Stimulated activated CD4-positive, alpha-beta T cell treated with anti-CD3 and anti-CD28 coated beads, Interleukin-15, amount 100 ng/mL, for 24 hours (primary cell): Measurements from ENCODE around the gene CA7.
"Not testable (repeated sequence)": the region's sequence is repeated elsewhere in the genome, so short reads cannot be mapped to it uniquely, and the experiment has no call there.

Source experiments
- DNase-seq: peaks from one replicate; pipeline ENCODE4 v3.0.0-alpha.2; 2020

CA7 gene

DNA sequence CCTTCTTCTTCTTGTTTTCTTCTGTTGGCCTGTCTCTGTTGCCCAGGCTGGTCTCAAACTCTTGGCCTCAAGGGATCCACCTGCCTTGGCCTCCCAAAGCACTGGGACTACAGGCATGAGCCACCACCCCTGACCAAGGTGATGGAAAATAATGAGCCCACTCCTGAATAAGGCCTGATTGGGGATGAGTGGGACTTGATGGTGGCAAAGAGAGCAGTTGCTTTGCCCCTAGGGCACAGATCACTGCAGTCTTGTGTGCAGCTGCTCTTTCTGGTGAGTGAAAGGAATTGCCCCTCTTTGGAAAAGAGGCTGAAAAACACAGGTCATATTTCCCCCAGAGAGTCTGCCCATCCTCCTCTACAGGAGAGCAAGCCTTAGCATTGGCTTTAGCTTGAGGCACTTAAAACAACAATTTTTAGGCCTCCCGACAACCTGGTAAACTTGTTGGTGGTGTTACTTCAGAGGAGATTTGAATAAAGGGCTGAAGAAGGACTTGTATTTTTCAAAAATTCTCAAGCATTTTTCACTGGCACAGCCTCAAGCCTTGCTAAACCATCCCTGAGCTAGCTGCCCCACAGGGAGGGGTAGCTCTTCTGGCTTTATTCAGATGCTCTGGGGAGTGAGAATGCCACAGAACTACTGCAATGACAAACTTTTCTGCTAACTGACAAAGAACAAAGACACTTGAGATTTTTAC, 30.0 kb downstream of the CA7 start:
- peak; percentile 19 for DNase-seq

DNA sequence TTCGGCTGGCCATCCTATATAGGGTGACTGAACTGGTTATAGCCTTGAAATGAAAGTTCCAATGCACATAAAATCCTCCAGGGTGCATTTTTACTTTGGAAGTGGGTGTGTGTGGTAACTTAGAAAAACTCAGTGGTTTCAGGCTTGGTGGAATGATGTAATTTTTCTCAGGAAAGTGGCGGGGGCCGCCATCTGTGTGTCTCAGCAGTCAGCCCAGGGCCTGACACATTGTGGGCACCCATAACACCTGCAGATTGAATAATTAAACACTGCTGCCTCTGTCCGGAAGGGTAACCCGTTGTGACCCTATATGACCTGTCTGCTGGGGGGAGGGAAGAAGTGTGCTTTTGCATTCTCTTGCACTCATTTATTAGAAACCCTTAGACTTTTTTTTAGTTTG, 33.9 kb downstream of the CA7 start:
- peak; percentile 85 for DNase-seq

DNA sequence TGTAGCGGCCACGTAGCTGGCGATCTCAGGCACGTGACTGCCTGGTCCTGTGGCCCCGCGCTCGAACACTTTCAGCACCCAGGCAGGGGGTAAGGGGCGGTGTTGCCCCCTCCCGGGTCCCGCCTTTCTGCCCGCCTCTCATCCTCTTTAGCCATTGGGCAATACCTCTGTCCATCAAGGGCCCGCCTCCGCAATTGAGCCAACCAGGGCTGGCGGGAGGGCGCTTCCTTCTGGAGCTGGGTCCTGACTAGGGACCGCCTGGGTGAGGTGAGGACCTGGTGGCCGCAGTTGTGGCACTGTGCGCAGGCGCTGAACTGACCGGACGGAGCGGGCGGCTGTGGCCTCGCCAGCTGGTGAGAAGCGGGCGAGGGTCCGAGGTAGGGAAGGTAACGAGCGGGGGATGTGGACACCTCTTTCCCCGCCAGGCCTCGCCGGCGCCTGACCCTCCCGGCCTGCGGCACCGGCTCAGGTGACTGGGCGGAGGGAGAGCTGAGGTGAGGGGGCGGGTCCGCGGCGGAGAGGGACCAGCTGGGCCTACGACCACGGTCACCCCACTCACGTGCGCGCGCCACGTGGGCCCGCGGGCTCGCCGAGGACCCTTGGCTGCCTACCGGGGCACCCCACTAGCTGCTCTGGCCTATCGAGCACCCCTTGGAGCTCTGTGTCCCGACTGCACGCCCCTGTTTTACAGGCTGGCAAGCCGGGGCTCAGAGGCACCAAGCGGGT, 36.2 kb downstream of the CA7 start, which contains the start of gene PDP2:
PDP2 (plus strand) TSS at position 228 of the 726 bp plus-strand sequence. CDS start 3,770 bp downstream, outside the sequence.
- DNase-seq = peak; percentile 96

DNA sequence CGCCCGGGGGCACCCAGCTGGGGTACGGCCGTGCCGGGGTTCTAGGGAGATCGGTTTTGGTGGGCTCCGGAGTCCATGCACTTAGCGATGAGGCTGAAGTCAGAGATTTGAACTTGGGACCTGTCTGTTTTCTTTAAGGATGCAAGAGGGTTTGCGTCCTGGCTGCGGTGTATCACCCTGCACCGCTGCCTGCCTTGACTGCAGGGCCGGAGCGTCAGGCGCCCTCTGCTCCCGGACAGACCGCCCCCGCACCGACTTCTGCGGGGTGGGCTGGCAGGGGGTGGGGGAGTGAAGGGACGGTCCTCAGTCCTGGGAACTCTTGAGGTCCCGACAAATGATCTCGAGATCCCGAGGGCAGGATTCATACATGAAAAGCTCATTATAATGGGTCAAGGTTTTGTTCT, 36.8 kb downstream of the CA7 start:
- DNase-seq = peak; percentile 35

DNA sequence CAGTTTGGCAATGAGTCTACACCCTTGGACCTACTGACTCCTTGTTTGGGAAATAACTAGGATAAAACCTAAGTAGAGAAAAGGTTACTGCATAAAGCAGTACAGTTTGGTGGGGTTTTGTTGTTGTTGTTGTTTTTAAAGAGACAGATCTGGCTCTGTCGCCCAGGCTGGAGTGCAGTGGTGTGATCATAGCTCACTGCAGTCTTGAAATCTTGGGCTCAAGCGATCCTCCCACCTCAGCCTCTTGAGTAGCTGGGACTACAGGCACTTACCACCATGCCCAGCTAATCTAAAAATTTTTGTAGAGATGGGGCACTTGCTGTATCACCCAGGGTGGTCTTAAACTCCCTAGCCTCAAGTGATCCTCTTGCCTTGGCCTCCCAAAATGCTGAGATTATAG, 37.3 kb downstream of the CA7 start:
- no peak for DNase-seq

DNA sequence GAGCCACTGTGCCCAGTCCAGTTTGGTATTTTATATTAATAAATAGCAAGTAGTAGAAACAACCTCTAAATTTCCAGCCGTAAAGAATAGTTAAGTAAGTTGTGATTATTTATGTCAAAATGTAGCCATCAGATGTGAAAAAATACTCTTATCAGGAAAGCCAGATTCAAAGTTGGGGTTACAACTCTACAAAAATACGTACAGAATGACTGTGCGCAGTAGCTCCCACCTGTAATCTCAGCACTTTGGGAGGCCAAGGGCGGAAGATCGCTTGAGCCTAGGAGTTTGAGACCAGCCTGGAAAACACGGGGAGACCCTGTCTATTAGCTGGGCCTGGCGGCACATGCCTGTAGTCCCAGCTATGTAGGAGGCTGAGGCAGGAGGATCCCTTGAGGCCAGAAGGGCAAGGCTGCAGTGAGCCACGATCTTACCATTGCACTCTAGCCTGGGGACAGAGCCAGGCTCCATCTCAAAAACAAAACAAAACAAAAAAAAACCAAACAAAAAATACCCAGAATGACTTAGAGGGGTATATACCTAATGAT, 37.8 kb downstream of the CA7 start:
- DNase-seq = no peak

DNA sequence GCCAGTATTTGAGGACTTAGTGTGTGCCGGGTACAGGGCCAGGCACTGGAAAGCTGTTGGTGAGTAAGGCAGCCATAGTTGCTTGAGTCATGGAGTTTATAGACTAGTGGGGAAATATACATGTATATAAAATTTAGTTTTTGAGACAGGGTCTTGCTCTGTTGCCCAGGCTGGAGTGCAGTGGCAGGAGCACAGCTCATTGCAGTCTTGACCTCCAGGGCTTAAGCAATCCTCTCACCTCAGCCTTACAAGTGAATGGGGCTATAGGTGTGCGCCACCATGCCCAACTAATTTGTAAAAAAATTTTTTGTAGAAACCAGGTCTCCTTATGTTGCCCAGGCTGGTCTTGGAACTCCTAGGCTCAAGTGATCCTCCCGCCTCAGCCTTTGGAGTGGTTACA, 38.5 kb downstream of the CA7 start:
- no peak for DNase-seq

DNA sequence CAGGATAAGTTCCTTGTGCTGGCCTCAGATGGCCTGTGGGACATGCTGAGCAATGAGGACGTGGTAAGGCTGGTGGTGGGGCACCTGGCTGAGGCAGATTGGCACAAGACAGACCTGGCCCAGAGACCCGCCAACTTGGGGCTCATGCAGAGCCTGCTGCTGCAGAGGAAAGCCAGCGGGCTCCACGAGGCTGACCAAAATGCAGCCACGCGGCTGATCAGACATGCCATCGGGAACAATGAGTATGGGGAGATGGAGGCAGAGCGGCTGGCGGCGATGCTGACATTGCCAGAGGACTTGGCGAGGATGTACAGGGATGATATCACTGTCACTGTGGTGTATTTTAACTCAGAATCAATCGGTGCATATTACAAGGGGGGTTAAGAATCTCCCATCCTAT, 41.3 kb downstream of the CA7 start:
- DNase-seq = no peak

DNA sequence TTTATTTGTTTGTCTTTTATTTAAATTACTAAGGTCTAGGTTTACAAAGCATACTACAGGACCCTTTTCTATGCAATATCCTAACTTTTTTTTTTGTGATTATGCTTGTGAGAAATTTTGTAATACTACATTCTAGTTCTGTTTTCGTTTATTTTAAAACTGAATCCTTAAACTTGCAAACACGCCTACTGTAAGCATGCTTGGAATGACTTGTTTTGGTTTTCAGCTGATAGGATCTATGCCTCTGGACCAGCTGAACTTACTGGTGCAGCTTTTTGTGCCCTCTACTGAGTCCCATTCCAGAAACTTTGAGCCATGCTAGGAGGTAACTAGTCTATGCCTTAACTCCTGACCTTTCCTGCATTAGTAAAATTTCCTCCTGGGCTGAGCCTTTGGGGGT, 42.1 kb downstream of the CA7 start:
- DNase-seq = no peak

DNA sequence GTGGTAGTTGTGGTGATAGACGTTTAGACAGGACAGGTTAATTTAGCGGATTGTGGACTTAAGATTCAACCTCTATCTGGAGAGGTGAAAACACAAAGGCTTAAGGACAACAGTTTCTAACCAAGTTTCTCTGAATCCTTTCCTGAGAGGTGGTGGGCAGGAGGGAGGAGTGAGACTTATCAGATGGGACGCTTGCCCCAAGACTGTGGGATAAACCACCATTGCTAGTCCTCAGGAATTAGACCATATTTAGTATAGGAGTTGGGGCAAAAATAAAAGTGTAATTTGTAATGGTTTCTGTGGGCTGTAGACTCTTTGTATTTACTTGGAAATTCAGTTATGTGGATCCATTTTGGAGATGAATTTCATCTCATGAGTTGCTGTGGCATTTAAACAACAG, 42.7 kb downstream of the CA7 start:
- DNase-seq = no peak

DNA sequence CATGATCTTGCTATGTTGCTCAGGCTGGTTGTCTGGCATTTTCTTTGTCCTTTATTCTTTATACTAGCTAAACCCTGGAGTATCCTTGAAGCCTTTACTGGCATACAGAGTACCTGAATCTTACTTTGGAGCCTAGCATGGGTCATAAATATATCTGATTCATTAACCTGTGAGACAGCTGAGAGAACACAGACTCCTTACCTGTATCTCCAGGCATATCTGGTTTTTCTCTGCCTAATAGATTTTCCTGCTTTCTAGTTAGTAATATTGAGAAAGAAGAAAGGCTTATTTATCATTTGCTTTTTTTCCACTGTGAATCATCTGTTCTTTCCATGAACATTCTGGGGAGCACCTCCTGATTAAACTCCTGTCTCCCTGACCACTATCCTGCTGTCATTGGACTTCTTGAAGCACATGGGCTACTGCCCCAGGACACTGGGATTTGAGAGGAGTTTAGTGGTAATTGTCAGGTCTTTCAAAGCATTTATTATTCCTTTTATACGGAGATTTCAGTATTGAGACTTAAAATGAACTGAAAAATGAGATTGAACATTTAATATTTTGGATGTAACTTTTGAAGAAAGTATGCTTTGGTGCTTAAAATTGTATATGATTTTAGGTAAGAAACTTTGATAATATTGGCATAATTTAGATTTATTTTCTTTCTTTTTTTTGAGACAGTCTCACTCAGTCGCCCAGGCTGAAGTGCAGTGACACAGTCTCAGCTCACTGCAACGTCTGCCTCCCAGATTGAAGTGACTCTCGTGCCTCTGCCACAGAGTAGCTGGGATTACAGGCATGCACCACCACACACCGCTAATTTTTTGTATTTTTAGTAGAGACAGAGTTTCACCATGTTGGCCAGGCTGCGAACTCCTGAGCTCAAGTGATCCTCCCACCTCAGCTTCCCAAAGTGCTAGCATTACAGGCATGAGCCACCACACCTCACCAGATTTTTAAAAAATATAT, 44.7 kb downstream of the CA7 start:
- no peak for DNase-seq

DNA sequence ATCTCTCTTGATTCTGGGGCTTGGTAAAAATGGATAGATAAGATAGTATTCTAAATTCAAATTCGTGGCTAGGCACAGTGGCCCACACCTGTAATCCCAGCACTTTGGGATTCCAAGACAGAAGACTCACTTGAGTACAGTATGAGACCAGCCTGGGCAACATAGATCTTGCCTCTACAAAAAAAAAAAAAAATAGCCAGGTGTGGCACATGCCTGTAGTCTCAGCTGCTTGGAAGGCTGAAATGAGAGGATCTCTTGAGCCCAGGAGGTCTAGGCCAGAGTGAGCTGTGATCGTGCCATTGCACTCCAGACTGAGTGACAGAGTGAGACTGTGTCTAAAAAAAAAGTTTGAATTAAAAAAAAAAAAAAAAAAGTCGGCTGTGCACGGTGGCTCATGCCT, 45.4 kb downstream of the CA7 start:
- DNase-seq = no peak

DNA sequence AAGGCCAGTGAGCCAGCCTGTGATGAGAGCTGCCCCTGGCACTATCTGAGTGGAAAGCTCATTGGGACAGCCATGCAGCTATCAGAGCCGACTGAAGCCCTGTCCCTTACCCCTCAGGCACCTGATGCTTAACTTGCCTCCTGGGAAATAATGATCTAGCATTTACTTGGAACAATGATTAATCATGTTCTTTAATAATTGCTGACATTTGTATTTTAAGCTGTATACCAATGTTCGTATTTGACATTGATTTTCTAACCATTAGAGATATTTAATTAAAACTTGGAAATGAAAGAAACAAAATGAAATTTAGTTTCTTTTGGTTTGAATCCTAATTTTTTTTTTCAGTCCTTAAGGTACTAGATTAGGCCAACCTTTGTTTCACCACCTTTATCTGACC, 46.6 kb downstream of the CA7 start:
- DNase-seq = no peak

DNA sequence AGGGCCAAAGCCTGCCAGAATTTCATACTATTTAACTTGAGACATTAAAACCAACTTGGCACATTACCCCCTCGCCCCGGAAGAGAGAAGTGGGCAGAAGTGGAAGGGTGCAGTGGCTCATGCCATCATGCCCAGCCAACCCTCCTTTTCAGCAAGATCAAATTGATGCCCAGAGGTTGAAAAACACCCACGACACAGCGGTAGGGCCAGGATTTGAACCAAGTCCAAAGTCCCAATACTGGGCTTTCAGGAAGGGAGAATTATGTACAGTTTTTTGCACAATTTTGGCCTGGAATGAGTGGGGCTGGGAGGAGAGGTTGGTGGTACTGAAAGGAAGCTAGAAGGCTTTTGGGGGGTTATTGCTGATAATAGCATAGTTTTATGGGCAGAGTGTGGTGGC, 47.1 kb downstream of the CA7 start:
- DNase-seq = no peak

DNA sequence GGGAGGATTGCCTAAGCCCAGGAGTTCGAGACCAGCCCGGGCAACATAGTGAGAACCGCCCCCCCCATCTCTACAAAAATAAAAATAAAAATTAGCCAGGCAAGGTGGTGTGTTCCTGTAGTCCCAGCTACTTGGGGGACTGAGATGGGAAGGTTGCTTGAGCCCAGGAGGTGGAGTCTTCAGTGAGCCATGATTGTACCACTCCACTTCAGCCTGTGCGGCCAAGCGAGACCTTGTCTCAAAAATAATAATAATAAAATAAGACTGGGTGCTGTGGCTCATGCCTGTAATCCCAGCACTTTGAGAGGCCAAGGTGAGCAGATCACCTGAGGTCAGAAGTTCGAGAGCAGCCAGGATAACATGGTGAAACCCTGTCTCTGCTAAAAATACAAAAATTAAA, 47.6 kb downstream of the CA7 start:
- no peak for DNase-seq

DNA sequence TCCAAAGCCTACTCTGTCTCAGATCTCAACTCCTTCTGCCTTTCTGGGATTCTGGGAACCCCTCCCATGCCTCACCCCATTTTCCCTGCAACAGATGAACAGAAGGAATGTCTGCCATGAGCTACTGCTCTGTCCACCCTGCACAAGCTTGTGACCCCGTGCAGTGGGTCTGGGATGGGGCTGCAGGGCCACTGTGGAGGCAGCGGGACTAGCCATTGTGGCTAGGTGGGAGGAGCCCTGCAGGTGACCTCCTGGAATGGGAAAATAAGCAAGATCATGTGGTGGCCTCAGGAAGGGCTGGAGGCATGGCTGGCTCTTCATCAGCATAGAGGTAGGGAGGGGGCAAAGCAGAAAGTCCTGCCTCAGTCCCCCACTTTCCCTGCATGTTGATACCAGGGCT, 49.8 kb downstream of the CA7 start:
- DNase-seq = no peak

DNA sequence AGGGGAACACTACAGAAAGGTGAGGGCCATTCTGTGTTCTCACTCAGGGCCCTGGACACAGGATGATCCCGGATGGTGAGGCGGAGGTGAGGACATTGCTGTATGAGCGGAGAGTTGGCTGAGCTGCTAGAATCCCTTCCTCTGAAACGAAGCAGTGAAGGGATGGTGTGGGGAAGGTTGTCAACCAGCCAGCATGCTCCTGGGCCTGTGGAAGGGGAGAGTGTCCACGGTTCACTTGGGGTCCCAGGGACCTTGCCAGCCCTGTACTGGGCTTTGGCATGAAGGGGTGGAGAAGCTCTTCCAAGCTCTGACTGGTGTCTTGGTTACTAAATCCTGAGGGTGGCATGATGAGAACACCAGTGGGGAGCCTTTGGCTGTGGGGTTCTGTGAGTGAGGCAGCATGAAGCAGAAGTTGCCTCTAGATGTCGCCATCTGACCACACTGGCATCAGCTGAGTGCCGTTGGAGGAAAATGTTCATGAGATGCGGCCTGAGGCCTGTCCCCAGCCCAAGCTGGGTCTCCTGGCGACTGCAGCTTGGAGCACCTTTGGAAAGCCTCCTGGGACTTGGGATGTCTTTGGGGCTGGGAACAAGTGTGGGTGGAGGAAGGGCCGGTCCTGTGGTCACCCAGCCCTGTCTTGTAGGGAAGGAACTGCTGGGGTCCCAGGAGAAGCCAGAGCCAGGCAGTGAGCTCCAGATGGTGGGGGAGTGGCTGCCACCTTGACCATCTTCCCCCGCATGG, 50.9 kb downstream of the CA7 start:
- DNase-seq = peak; percentile 64

DNA sequence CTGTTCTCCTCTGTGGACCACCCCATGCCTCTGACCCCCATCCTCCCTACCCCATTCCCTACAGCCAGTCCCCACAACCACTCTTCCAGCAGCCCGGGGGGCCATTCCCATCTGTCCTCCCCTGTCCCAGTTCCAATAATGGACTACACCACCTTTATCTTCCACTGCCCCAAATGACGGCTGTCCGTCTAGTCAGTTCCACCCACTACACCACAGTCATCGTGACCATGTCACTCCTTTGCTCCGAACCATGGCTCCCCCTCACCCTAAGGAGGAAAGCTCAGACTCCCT, 51.4 kb downstream of the CA7 start:
- DNase-seq = no peak

DNA sequence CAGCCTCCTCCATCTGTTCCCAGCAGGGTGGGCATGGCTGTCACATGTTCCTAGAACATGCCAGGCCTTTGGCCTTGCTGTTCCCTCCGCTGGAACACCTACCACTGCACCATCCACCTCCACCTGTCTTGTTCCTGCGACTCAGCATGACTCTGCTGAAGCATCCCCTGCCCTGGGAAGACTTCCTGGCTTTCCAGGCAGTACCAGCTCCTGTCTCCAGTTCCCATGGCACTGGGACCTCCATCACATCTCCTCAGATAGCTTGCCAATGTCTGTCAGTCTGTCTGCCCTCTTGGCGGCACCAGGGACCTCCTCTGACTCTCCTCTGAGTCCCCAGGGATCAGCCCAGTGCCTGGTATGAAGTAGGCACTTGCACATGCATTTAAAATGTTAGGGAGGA, 51.8 kb downstream of the CA7 start:
- DNase-seq = no peak

DNA sequence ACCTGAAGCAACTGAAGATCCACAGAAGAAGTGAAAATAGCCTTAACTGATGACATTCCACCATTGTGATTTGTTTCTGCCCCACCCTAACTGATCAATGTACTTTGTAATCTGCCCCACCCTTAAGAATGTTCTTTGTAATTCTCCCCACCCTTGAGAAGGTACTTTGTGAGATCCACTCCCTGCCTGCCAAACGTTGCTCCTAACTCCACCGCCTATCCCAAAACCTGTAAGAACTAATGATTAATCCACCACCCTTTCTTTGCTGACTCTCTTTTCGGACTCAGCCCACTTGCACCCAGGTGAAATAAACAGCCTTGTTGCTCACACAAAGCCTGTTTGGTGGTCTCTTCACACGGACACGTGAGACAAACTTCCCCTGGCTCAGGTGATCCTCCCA, 52.5 kb downstream of the CA7 start:
- DNase-seq = not testable (repeated sequence)

DNA sequence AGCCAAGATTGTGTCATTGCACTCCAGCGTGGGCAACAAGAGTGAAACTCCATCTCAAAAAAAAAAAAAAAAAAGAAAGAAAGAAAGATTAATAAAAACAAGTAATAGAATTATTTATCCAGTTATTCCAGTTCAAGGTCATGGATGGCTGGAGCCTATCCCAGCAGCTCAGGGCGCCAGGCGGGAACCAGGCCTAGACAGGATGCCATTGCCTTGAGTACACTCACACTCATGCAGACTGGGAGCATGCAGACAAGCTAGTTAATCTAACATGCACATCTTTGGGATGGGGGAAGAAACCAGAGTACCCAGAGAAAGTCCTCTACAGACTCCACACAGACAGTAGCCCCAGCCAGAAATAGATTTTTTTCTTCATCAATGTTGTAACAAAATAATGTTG, 54.0 kb downstream of the CA7 start:
- no peak for DNase-seq

DNA sequence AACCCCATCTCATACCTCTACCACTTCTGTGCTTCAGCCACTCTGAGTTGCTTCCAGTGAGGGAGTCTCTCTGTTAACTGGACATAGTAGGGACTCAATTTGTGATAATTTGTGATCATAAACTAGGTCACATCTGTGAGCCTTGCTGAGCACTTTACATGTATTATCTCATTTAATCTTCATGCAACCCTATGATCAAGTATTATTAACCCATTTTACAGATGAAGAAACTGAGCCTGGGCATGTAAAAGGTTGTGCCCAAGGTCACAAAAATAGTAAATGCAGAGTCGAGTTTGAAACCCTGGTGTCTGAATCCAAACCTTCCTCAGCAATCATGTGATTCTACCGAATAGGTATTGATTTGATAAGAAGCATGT, 54.7 kb downstream of the CA7 start:
- DNase-seq = no peak
